ENCODE data around the gene NCOA7.

Gene NCOA7

DNA sequence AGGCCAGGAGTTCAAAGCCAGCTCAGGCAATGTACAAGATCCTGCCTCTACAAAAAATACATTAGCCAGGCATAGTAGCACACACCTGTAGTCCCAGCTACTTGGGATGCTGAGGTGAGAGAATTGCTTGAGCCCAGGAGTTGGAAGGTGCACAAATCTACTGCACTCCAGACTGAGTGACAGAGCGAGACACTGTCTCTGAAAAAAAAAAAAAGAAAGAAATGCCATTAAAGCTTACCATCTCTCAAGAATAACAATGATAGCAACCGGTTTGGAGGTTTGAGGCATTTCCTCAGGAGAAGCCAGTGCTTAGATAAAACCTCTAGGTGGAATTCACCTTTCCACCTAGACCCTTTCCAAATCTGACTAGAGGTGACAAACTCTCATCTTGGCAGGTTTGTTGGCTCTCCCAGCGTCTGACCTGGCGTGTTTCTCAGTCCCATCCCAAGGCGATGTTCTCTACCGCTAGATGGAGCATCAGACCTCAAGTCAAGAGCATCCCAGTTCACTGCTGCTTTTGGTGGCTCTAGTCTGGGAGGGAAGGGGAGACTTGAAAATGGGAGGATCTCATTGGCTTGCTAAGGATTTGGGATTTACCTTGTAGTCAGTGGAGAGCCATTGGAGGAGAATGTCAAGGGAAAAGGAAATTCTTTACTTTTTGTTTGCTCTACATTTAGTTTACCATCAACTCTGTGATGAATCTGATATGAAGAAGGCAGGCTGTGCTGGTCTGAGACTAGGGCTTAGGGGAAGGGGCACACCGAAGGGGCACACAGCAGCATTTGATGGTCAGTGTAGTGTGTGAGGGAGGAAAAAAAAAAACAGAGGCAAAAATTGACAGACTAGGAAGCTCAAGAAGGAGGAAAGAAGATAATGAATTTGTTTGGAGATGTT lies 67.9 kb downstream of the NCOA7 start:
- H3K4me3 ChIP-seq (ENCODE audit: low read length), result no peak overlapping the region
- DNase-seq (ENCODE audit: low read depth), result peak; percentile 68
- TF ChIP-seq, protein P1, sequence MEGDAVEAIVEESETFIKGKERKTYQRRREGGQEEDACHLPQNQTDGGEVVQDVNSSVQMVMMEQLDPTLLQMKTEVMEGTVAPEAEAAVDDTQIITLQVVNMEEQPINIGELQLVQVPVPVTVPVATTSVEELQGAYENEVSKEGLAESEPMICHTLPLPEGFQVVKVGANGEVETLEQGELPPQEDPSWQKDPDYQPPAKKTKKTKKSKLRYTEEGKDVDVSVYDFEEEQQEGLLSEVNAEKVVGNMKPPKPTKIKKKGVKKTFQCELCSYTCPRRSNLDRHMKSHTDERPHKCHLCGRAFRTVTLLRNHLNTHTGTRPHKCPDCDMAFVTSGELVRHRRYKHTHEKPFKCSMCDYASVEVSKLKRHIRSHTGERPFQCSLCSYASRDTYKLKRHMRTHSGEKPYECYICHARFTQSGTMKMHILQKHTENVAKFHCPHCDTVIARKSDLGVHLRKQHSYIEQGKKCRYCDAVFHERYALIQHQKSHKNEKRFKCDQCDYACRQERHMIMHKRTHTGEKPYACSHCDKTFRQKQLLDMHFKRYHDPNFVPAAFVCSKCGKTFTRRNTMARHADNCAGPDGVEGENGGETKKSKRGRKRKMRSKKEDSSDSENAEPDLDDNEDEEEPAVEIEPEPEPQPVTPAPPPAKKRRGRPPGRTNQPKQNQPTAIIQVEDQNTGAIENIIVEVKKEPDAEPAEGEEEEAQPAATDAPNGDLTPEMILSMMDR (conservative IDR thresholded peaks at IDR 0.05; ENCODE audit: low read length), result peak; percentile 86

DNA sequence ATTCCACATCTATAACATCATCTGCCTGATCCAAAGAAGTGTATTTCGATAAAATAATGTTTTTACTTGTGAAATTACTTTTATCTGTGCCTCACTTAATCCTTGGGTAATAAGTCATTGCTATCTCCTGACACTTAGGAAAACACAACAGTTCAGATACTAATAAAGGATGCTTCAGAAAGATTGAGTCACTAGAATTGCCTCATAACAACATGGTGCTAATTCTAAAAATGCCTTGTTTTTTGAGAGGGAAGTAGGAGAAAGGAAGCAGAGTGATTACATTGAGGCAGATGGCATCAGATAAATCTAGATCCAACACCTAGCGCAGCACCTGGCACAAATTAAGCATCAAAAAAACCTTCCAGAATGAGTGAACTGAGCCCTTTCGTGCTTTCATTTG lies 69.0 kb downstream of the NCOA7 start:
- DNase-seq (ENCODE audit: low read depth), result peak; percentile 16
- TF ChIP-seq, protein P1 (conservative IDR thresholded peaks at IDR 0.05; ENCODE audit: low read length), result no peak
- no peak overlapping the region for H3K4me3 ChIP-seq (ENCODE audit: low read length)

DNA sequence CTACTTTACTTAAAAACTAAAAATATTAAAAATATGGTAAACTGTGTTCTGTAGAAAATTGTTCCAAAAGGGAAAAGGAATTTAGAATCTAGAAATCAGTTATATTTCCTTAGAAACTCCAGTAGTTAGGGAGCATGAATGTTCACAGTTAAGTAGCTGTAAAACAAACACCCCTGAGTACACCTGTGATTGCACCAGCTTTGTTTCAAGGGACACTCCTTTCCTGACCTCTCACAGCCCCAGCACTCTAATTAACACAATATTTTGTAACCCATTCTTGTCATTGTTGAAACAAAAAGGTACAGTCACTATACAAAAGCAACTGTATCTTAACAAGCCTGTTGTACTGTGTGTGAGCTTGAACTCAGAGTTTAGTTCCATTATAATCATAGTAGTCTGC lies 72.3 kb downstream of the NCOA7 start:
- H3K4me3 ChIP-seq (ENCODE audit: low read length), result no peak overlapping the region
- TF ChIP-seq, protein P1 (conservative IDR thresholded peaks at IDR 0.05; ENCODE audit: low read length), result no peak
- DNase-seq (ENCODE audit: low read depth), result no peak

DNA sequence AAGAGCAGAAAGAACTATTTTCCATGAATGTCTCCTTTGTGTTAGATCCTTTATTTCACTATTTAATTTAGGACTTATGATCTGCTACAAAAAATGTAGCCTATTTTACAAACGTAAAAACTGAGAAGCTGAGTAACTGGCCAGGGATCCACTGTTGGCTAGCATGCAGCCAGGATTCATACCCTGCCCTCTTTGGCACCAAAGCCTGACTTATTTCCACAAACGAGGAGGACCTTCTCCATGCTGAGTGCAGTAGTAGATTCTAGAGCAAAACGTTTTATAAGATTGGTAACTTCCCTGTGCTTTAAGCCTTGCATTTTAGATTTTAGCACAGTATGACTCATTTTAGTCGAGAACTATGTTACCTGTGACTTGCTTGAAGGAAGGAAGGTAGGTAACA lies 74.3 kb downstream of the NCOA7 start:
- no peak for DNase-seq (ENCODE audit: low read depth)
- H3K4me3 ChIP-seq (ENCODE audit: low read length), result no peak overlapping the region
- TF ChIP-seq, protein P1 (conservative IDR thresholded peaks at IDR 0.05; ENCODE audit: low read length), result no peak

DNA sequence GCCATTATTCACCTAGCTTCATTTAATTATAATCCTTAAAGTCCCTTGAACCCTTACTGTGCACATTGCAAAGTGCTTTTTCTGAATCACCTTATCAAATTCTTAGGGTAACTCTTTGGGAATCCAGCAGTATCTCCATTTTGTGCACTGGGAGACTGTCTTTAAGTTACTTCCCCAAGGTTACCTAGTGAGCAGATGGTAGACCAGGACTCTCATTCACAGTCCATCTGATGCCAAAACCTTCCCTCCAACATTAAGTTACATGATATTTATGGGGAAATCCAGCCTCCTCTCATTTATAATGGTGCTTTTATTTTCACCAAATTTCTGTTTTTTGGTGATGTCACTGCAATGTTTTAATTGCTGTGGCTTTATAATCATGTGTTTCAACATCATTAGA lies 75.7 kb downstream of the NCOA7 start:
- DNase-seq (ENCODE audit: low read depth), result no peak
- TF ChIP-seq, protein P1 (conservative IDR thresholded peaks at IDR 0.05; ENCODE audit: low read length), result no peak
- H3K4me3 ChIP-seq (ENCODE audit: low read length), result no peak overlapping the region

DNA sequence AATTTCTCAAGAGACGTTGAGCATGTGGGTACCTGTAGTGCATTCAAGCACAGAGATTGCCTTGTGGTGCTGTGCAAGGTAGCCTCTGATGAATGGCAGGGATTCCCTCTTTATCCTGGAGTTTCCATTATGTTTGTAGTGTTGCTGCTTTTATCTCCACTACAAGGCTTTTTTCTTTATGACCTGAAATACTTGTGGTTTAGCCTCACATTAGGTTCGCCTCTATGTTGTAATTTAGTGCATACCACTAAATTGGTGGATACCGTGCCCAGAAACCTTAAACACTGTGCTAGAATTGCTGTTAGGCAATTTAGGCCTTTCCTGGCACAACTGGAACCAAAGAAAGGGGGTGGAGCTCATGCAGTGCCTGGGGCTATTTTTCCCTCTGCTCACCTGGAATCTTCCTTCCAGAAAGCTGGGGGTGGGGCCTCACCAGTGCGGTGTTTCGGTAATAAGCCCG lies 76.8 kb downstream of the NCOA7 start:
- TF ChIP-seq, protein P1 (conservative IDR thresholded peaks at IDR 0.05; ENCODE audit: low read length), result no peak
- no peak overlapping the region for H3K4me3 ChIP-seq (ENCODE audit: low read length)
- DNase-seq (ENCODE audit: low read depth), result peak; percentile 86

DNA sequence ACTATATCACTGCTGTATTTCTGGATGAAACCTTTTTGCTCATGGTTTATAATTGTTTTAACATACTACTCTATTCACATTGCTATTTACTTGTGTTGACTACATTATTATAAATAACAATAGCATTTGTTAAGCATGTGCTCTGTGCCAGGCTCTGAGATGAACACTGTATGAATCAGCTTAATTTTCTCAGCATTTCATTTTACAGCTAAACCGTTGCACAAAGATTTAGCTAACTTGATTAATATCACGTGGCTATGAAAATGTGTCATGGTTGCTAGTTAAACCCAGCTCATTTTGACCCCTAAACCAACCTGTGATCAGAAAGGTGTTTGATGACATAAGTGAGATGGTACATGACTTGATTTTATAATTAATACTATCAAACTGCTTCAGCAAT lies 77.5 kb downstream of the NCOA7 start:
- H3K4me3 ChIP-seq (ENCODE audit: low read length), result no peak overlapping the region
- TF ChIP-seq, protein P1 (conservative IDR thresholded peaks at IDR 0.05; ENCODE audit: low read length), result no peak
- DNase-seq (ENCODE audit: low read depth), result peak; percentile 62
